K562 (cell line): ENCODE measurements around the gene CHRNB1. TPM values are rescaled to one million over a fixed set of nuclear protein-coding genes. Genes with fewer than 3 reads are reported as not detected.

Experiments used
- ARNT ChIP-seq, 2 experiments: fragments of 450-650 bp; IDR thresholded peaks; 2 replicates each; pipeline ENCODE4 v1.6.1; 2016; ENCODE audit warnings: mild to moderate bottlenecking in 1 of 2
- BACH1 ChIP-seq: fragments of 200-800 bp; sonication (Bioruptor generic); IDR thresholded peaks from 2 replicates; pipeline ENCODE4 v1.6.1; 2016; ENCODE audit warnings: missing genetic modification characterization, missing compliant biosample characterization
- CTBP1 ChIP-seq: fragments of 450-650 bp; IDR thresholded peaks from 2 replicates; pipeline ENCODE4 v1.6.1; 2016; ENCODE audit warnings: borderline replicate concordance
- IRF2 ChIP-seq: sonication (generic); formaldehyde crosslinking; IDR thresholded peaks from 2 replicates; pipeline ENCODE4 v1.8.1; 2022; ENCODE audit warnings: mild to moderate bottlenecking, missing genetic modification reagents
- L3MBTL2 ChIP-seq: fragments of 450-650 bp; IDR thresholded peaks from 2 replicates; pipeline ENCODE4 v1.6.1; 2016; ENCODE audit warnings: mild to moderate bottlenecking, moderate library complexity
- MAX ChIP-seq: sonication (generic); formaldehyde crosslinking; IDR thresholded peaks from 2 replicates; pipeline ENCODE4 v1.9.0; 2022; ENCODE audit warnings: mild to moderate bottlenecking, missing genetic modification reagents
- MCM2 ChIP-seq: fragments of 450-650 bp; IDR thresholded peaks from 2 replicates; pipeline ENCODE4 v1.6.1; 2017; ENCODE audit warnings: low read depth, mild to moderate bottlenecking
- MXI1 ChIP-seq: IDR thresholded peaks from 2 replicates; pipeline ENCODE4 v1.6.1; 2011; ENCODE audit warnings: low read depth, mild to moderate bottlenecking, improper control_type of control experiment, low read length
- MYC ChIP-seq, 2 experiments: fragments of 250-450 bp in 1 of 2; sonication (Bioruptor Pico) in 1 of 2; IDR thresholded peaks; 2 replicates each; pipeline versions ENCODE4 v1.5.1 to v1.6.1; 2012 to 2021; ENCODE audit warnings: low read depth in 2 of 2, borderline replicate concordance in 1 of 2, improper control_type of control experiment in 1 of 2, low read length in 1 of 2, mild to moderate bottlenecking in 1 of 2, moderate library complexity in 1 of 2
- MYNN ChIP-seq, 2 experiments: sonication (generic); formaldehyde crosslinking in 1 of 2; IDR thresholded peaks; 2 replicates each; pipeline versions ENCODE4 v1.5.0 to v1.6.1; 2016 to 2020; ENCODE audit warnings: antibody characterized with exemption in 1 of 2, missing genetic modification reagents in 1 of 2
- NFXL1 ChIP-seq: fragments of 450-650 bp; formaldehyde crosslinking; IDR thresholded peaks from 2 replicates; pipeline ENCODE4 v1.4.0; 2021; ENCODE audit warnings: mild to moderate bottlenecking
- PHF21A ChIP-seq: fragments of 450-650 bp; IDR thresholded peaks from 2 replicates; pipeline ENCODE4 v1.6.1; 2017; ENCODE audit warnings: low read depth, borderline replicate concordance
- POLR2AphosphoS5 ChIP-seq: IDR thresholded peaks from 2 replicates; pipeline ENCODE4 v1.6.1; 2011; ENCODE audit warnings: mild to moderate bottlenecking, low read depth, low read length, moderate library complexity; ENCODE audit not compliant: control insufficient read depth, insufficient read depth
- TAL1 ChIP-seq: fragments of 450-650 bp; IDR thresholded peaks from 2 replicates; pipeline ENCODE4 v1.6.1; 2016; ENCODE audit warnings: mild to moderate bottlenecking
- TARDBP ChIP-seq: fragments of 450-650 bp; IDR thresholded peaks from 2 replicates; pipeline ENCODE4 v1.6.1; 2016
- TEAD4 ChIP-seq, 2 experiments: sonication (generic) in 1 of 2; formaldehyde crosslinking in 1 of 2; IDR thresholded peaks; 2 replicates each; pipeline versions ENCODE4 v1.6.1 to v1.8.0; 2012 to 2022; ENCODE audit warnings: borderline replicate concordance in 1 of 2, inconsistent platforms in 1 of 2, low read length in 1 of 2, mild to moderate bottlenecking in 1 of 2, missing genetic modification reagents in 1 of 2
- TGIF2 ChIP-seq: sonication (generic); formaldehyde crosslinking; IDR thresholded peaks from 2 replicates; pipeline ENCODE4 v1.8.1; 2022; ENCODE audit warnings: mild to moderate bottlenecking, missing genetic modification reagents, moderate library complexity
- THAP7 ChIP-seq: fragments of 250-450 bp; sonication (Bioruptor Pico); IDR thresholded peaks from 2 replicates; pipeline ENCODE4 v1.5.0; 2021
- ZFX ChIP-seq: sonication (generic); formaldehyde crosslinking; IDR thresholded peaks from 2 replicates; pipeline ENCODE4 v1.8.0; 2022; ENCODE audit warnings: mild to moderate bottlenecking, missing genetic modification reagents, moderate library complexity
- ZNF143 ChIP-seq: sonication (generic); formaldehyde crosslinking; IDR thresholded peaks from 2 replicates; pipeline ENCODE4 v1.9.0; 2022; ENCODE audit warnings: mild to moderate bottlenecking, missing genetic modification reagents
- ZNF347 ChIP-seq: fragments of 450-650 bp; formaldehyde crosslinking; IDR thresholded peaks from 2 replicates; pipeline ENCODE4 v1.4.0; 2020; ENCODE audit warnings: low read depth, mild to moderate bottlenecking, moderate library complexity
- ZNF696 ChIP-seq: fragments of 250-450 bp; sonication (Bioruptor Pico); conservative IDR thresholded peaks from 2 replicates; pipeline ENCODE4 v1.4.0; 2020; ENCODE audit warnings: mild to moderate bottlenecking, moderate library complexity
- polyA plus RNA-seq, 8 experiments: library from polyadenylated mRNA; depleted of rRNA in 4 of 8; stranded (reverse) in 5 of 8; unstranded in 3 of 8; fragments of >200 nt; fragmentation: Nextera tagmentation in 2 of 8; fragmentation: Illumina TruSeq in 1 of 8; extraction: Ambion mirVana in 2 of 8; extraction: Trizol in 1 of 8; gene quantifications; 2 replicates each; pipeline versions ENCODE4 v1.2.1 to v1.2.3, GENCODE V29; 2011 to 2014; ENCODE audit warnings: inconsistent platforms in 1 of 8, missing spikeins in 1 of 8
- total RNA-seq, 7 experiments: library from RNA; depleted of rRNA in 6 of 7; stranded (reverse); fragments of >200 nt in 6 of 7; fragmentation: Illumina TruSeq in 2 of 7; extraction: Trizol in 2 of 7; gene quantifications; 2 replicates each; pipeline versions ENCODE4 v1.2.1 to v1.2.3, GENCODE V29; 2011 to 2021; ENCODE audit warnings: low replicate concordance in 1 of 7
- TF ChIP-seq, protein P1 (sequence below): fragments of 250-450 bp; sonication (Bioruptor Pico); IDR thresholded peaks from 2 replicates; pipeline ENCODE4 v1.6.1; 2021; ENCODE audit warnings: mild to moderate bottlenecking
- TF ChIP-seq, protein P2 (sequence below), 2 experiments: IDR thresholded peaks; 2 replicates each; pipeline ENCODE4 v1.6.1; 2012; ENCODE audit warnings: improper control_type of control experiment in 2 of 2, low read depth in 2 of 2, low read length in 2 of 2, borderline replicate concordance in 1 of 2

CHRNB1 gene
- total and polyA plus RNA-seq, 9 of the 15 experiments (the other 6 are each of a cell fraction or from before 2014, with no cell fraction given), result 4.7 to 12.3 (median 6.8) TPM

GRCh38 chr17:7484067-7484918 is 39.4 kb downstream of the CHRNB1 start, which contains the start of gene POLR2A (continued):
- peak; percentile 63; the same call in 1 of the 2 replicates for TF ChIP-seq ZNF143
- peak; percentile 55; the same call in 1 of the 2 replicates for TF ChIP-seq MYC (IDR thresholded peaks at IDR 0.05; ENCODE audit: low read depth, low read length)
- TF ChIP-seq MYC (CRISPR knock-in tag; IDR thresholded peaks at IDR 0.05; ENCODE audit: borderline replicate concordance, low read depth), result no peak
- TF ChIP-seq TGIF2 (CRISPR knock-in tag), result no peak
- peak; percentile 69; the same call in 1 of the 2 replicates for TF ChIP-seq ZNF696 (CRISPR knock-in tag)
- no peak for TF ChIP-seq IRF2 (CRISPR knock-in tag)
- TF ChIP-seq ZNF347 (CRISPR knock-in tag), result no peak
- peak; percentile 18 to 74; a peak in 3 of 4 replicates for TF ChIP-seq ARNT (IDR thresholded peaks at IDR 0.05)
- TF ChIP-seq TEAD4 (IDR thresholded peaks at IDR 0.05; ENCODE audit: low read length), result peak; percentile 21; the same call in 1 of the 2 replicates
- TF ChIP-seq TEAD4 (CRISPR knock-in tag; IDR thresholded peaks at IDR 0.05; ENCODE audit: borderline replicate concordance), result no peak
- TF ChIP-seq, protein P1, sequence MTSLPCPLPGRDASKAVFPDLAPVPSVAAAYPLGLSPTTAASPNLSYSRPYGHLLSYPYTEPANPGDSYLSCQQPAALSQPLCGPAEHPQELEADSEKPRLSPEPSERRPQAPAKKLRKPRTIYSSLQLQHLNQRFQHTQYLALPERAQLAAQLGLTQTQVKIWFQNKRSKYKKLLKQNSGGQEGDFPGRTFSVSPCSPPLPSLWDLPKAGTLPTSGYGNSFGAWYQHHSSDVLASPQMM, result no peak
- 0 out of 2 replicates have a peak, but pooled peaks have one; percentile 15 for TF ChIP-seq TAL1
- no peak for TF ChIP-seq BACH1
- TF ChIP-seq L3MBTL2, result no peak
- TF ChIP-seq MCM2, result no peak
- peak; percentile 40 for TF ChIP-seq MYNN (IDR thresholded peaks at IDR 0.05)
- TF ChIP-seq MYNN (CRISPR knock-in tag; IDR thresholded peaks at IDR 0.05), result no peak
- TF ChIP-seq ZFX (CRISPR knock-in tag), result no peak; the same call in none of the 2 replicates
- TF ChIP-seq, protein P2, sequence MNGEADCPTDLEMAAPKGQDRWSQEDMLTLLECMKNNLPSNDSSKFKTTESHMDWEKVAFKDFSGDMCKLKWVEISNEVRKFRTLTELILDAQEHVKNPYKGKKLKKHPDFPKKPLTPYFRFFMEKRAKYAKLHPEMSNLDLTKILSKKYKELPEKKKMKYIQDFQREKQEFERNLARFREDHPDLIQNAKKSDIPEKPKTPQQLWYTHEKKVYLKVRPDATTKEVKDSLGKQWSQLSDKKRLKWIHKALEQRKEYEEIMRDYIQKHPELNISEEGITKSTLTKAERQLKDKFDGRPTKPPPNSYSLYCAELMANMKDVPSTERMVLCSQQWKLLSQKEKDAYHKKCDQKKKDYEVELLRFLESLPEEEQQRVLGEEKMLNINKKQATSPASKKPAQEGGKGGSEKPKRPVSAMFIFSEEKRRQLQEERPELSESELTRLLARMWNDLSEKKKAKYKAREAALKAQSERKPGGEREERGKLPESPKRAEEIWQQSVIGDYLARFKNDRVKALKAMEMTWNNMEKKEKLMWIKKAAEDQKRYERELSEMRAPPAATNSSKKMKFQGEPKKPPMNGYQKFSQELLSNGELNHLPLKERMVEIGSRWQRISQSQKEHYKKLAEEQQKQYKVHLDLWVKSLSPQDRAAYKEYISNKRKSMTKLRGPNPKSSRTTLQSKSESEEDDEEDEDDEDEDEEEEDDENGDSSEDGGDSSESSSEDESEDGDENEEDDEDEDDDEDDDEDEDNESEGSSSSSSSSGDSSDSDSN (IDR thresholded peaks at IDR 0.05; ENCODE audit: borderline replicate concordance in 1 of 2, low read depth in 2 of 2, low read length in 2 of 2), result peak in 1 of 2 experiments; percentile 50; a peak in 1 of 4 replicates
- no peak; the same call in 1 of the 2 replicates for TF ChIP-seq CTBP1
- TF ChIP-seq PHF21A, result no peak
- TF ChIP-seq NFXL1 (CRISPR knock-in tag), result no peak
- TF ChIP-seq MAX, result peak; percentile 63
- TF ChIP-seq MXI1, result no peak; the same call in 1 of the 2 replicates
- TF ChIP-seq THAP7 (CRISPR knock-in tag), result peak; percentile 78
- peak; percentile 98 for TF ChIP-seq POLR2AphosphoS5
- no peak for TF ChIP-seq TARDBP
